Measurements from ENCODE around the gene TBCD.
"Not testable (repeated sequence)": the region's sequence is repeated elsewhere in the genome, so short reads cannot be mapped to it uniquely, and the experiment has no call there.

Gene TBCD

DNA sequence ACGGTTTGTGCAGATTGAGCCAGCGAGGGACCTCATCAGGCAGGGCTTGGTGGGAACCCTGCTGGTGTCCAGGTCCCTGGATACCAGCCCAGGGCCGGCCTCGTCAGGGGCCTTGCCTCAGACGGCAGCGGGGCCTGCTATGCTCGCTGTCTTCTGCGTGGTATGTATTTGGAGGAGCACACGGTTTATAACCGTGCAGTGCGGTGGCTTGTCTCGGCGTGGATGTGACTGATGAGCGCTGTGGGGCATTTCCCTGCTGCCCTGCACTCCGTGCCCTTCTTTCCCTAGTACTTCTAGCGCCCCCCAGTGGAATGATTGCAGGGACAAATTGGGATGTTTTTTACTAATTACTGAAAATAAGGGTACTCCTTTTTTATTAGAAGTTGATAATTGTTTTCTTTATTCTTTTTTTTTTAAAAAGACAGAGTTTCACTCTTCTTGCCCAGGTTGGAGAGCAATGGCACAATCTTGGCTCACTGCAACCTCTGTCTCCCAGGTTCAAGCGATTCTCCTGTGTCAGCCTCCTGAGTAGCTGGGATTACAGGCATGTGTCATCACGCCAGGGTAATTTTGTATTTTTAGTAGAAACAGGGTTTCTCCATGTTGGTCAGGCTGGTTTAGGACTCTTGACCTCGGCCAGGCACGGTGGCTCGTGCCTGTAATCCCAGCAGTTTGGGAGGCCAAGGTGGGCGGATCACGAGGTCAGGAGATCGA is 15.3 kb downstream of the TBCD start:
- no peak for DNase-seq (ENCODE audit: low read depth)

DNA sequence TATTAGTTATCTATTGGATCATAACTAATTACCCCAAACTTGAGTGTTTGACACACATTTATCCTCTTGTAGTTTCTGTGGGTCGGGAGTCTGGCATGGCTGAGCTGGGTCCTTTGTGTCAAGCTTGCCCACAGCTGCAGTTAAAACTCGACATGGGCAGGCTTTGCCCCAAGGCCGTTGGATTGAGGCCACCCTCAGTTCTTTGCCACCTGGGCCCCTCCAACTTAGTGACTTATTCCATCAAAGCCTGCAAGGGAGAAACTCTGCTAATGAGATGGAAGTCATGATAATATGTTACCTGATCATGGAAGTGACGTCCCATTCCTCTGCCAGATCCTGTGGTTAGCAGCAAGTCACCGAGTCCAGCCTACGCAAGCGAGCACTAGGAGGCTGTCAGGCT is 17.2 kb downstream of the TBCD start:
- DNase-seq (ENCODE audit: low read depth): no peak

DNA sequence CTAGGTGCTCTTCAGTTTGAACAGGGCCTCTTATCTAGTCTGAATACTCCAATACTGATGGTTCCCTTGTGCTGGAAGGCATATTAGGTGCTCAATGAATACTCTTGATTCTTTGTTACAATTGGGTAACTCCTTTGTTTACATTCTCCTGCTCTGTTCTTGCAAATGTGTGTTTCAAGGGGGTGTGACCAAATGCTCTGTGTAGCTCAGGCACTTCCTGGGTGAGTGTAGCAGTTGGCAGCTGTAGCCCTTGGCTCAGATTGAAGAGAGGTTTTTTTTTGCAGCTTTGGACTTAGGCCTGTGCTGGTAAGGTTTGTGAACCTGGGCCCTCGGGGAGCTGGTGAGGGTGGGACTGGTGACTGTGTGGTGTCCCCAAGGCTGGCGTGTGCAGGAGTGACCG is 20.2 kb downstream of the TBCD start:
- no peak for DNase-seq (ENCODE audit: low read depth)

DNA sequence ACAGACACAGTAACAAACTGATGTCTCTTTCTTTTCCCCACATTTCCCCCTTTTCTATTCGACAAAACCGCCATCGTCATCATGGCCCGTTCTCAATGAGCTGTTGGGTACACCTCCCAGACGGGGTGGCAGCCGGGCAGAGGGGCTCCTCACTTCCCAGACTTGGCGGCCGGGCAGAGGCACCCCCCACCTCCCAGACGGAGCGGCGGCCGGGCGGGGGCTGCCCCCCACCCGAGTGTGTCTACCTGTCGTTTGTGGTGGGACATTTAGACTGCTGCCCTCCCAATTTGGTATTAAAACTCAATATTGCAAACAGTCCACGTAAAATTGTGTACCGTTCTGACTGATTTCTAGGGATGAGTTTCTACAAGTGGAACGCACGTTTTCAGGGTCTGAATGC is 22.6 kb downstream of the TBCD start:
- DNase-seq (ENCODE audit: low read depth): not testable (repeated sequence)

DNA sequence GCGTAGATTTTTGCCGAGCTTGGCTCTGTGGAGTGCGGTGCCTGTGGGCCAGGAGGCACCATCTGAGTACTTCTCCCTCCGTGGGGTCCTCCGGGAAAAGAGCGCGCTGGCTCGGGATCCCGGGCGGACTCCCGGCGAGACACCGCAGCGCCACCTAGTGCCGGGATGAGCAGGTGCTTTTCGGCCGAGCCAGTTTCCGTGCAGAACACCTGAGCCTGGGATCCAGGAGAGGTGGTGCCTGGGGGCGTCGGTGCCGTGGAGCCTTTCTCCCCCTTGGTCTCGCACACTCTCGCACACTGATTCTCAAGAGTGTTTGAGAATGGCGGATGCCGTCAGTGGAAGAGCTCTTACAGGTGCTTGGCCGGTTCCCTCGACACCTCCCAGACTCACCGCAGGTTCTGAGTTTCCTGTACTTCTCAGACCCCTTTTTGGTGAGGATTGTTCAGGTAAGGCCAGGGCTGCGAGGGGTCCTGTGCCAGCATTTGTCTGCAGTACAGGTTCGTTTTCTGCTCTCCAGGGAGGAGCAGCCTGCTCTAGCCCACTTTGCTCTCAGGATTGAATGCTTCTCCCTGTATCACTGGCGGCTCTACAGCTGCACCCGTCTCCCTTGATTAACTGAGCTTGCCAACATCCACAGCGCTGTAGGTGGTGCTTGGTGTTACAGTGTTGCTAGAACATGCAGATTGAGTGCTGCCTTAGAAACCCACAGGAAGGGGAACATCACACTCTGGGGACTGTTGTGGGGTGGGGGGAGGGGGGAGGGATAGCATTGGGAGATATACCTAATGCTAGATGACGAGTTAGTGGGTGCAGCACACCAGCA is 23.3 kb downstream of the TBCD start:
- DNase-seq (ENCODE audit: low read depth): no peak

DNA sequence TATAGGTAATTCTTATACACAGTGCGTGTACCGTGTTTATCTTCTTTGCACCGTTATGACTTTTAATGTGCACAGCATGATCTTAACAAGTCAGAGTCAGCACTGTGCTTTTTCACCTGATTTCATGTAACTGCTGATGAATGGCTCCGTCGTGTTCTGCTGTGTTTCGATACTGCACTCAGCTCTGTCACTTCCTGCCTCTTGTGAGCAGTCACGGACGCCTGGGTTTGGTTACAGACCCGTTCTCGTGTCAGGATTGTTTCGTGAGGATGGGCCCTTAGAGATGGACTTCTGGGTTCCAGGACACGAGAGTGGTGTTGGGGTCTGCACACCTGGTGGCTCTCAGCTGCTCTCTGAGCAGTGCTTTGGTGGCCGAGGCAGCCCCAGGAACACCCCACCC is 24.6 kb downstream of the TBCD start:
- no peak for DNase-seq (ENCODE audit: low read depth)

DNA sequence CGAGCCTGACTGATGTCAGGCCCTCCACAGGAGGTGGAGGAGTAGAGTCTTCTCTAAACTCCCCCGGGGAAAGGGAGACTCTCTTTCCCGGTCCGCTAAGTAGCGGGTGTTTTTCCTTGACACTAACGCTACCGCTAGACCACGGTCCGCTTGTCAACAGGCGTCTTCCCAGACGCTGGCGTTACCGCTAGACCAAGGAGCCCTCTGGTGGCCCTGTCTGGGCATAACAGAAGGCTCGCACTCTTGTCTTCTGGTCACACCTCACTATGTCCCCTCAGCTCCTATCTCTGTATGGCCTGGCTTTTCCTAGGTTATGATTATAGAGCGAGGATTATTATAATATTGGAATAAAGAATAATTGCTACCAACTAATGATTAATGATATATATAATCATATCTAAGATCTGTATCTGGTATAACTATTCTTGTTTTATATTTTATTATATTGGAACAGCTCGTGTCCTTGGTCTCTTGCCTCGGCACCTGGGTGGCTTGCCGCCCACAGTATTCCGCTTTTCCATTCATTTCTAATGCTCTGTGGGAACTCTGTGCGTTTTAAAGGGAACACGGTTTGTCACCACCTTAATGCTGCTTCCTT is 26.0 kb downstream of the TBCD start:
- not testable (repeated sequence) for DNase-seq (ENCODE audit: low read depth)

DNA sequence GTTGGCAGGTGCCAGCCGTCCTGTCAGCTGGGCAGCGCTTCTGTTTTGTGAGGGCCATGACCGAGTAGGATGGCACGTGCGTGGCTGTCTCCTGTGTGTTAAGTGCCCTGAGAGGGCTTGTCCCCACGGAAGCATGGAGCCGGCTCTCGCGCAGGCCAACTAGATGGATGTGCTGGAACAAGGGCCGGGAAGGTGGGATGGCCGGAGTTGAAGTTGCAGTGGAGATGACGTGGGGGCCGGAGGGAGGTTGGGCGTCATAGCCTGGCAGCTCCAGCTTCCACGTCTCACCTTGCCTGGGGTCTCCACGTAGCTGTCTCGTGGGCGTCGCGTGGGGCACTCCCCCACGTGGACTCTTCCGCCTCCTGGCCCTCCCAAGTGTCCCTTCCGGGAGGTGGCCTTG is 27.7 kb downstream of the TBCD start:
- no peak for DNase-seq (ENCODE audit: low read depth)

DNA sequence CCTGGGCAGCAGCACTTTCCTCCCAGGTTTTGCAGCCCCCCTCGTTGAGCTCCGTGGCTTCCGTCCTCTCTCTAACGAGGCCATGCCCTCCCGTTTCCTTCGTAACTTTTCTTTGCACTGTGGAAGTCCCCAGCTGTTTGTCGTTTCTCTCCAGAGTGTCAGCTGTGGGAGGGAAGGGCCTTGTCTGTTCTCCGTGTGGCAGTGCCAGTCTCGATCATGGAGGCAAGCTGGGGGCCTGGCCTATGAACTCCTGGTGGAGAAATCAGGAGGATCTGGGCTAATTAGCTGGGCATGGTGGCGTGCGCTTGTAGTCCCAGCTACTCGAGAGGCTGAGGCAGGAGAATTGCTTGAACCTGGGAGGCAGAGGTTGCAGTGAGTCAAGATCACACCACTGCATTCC is 28.3 kb downstream of the TBCD start:
- DNase-seq (ENCODE audit: low read depth): no peak

DNA sequence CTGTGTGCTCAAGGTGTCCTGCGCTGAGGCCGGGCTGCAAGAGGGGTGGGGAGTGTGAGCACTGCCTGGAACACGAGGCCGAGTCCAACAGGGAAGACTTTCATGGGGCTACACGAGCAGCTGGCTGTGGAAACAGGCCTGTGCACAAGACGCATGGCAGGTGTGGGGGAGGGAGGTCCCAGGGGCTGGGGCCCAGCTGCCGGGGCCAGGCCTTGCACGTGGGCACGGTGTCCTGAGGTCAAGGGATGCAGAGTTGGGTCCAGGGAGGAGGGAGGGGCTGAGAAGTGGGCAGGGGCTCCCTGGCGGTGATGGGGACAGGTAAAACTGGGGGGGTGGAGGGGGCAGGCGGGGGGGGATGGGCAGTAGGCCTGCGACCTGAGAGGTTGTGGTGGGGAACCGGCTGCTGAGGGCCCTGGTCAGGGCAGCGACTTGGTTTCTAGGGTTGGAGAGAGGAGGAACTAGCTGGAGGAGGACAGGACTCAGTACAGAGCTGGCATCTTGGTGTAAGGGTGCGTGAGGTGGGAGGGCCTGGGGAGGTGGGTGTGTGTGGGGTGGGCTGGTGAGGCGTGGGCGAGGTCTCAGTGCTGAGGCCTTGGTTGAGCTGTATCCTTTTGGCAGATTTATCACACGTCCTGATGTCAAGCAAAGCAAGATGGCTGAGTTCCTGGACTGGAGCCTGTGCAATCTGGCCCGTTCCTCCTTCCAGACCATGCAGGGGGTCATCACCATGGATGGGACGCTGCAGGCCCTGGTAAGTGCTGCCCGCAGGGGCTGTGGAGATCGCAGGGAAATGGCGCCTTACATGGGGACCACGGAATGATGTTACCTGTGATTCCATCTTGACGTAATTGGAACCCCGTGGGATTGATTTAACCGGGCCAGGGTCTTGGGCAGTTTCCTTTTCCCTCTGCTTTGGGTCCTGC is 29.4 kb downstream of the TBCD start:
- DNase-seq (ENCODE audit: low read depth): no peak

DNA sequence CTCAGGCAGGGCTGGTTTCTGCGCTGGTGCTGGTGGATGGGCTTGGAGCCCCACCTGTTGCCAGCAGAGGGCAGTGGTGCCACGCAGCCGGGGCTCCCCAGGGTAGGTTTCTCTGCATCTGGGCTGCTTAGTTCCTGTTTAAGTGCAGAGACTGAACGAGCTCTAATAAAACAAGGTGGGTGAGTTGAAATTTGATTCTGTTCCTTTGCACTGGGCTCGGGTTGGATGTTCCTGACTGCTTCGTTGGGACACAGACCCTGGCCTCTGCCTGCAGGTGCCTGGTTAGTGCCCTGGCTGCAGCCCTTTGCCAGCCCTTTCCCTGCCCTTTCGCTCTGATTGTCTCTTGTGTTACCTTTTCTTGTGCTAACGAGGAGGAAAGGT is 30.0 kb downstream of the TBCD start:
- peak; percentile 75 for DNase-seq (ENCODE audit: low read depth)

DNA sequence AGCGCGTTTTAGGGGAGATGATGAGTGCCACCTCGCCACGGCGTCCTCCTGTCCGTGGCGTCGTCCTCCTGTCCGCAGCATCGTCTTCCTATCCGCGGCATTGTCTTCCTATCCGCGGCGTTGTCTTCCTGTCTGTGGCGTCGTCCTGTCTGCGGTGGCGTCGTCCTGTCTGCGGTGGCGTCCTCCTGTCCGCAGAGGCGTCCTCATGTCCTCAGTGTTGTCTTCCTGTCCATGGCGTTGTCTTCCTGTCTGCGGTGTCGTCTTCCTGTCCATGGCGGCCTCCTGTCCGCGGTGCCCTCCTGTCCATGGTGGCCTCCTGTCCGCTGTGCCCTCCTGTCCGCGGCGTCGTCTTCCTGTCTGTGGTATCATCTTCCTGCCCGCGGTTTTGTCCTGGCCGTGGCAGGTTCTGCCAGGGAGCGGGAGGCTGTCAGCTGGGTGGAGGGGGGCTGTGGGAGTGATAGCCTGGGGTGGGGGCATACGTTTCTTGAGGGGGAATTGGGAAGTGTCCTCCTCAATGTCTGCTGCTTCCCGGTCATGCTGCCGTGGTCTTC is 30.9 kb downstream of the TBCD start:
- DNase-seq (ENCODE audit: low read depth): no peak

DNA sequence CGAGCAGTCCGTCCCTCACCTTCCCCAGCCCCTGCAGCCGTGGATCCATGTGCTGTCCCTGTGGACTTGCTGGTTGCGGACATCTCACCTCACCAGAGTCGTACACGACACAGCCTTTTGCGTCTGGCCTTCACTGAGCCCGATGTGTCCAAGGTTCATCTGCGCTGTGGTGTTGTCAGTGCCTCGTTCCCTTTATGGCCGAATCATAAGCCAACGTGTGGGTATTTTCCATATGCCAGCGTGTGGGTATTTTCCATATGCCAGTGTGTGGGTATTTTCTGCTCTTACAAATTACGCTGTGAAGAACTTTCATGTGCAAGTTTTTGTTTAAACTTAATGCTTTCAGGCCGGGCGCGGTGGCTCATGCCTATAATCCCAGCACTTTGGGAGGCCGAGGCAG is 31.6 kb downstream of the TBCD start:
- DNase-seq (ENCODE audit: low read depth): no peak

DNA sequence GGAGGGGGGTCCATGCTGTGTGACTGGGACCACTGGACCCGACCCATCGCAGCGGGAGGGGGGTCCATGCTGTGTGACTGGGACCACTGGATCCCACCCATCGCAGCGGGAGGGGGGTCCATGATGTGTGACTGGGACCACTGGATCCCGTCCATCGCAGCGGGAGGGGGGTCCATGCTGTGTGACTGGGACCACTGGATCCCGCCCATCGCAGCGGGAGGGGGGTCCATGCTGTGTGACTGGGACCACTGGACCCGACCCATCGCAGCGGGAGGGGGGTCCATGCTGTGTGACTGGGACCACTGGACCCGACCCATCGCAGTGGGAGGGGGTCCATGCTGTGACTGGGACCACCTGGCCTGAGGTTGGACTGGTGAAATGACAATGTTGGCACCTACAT is 33.7 kb downstream of the TBCD start:
- not testable (repeated sequence) for DNase-seq (ENCODE audit: low read depth)

DNA sequence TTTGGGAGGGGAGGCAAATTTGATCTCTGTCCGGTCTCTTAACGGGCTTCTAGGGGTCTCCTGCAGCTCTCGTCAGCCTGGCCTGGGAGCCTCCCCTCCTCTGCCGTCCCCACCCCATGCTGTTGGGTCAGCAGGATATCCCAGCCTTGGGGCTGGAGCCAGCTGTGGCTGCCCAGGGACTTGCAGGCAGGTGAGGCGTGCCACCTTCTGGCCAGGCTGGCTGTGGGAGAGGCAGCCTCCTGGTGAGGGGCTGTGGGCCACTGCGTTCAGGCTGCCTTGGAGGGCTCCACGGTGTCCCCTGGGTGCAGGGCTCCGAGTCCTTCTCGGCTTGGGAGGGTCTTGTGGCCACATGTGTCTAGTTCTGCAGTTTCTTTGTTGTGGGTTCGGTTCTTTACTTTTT is 34.6 kb downstream of the TBCD start:
- DNase-seq (ENCODE audit: low read depth): no peak

DNA sequence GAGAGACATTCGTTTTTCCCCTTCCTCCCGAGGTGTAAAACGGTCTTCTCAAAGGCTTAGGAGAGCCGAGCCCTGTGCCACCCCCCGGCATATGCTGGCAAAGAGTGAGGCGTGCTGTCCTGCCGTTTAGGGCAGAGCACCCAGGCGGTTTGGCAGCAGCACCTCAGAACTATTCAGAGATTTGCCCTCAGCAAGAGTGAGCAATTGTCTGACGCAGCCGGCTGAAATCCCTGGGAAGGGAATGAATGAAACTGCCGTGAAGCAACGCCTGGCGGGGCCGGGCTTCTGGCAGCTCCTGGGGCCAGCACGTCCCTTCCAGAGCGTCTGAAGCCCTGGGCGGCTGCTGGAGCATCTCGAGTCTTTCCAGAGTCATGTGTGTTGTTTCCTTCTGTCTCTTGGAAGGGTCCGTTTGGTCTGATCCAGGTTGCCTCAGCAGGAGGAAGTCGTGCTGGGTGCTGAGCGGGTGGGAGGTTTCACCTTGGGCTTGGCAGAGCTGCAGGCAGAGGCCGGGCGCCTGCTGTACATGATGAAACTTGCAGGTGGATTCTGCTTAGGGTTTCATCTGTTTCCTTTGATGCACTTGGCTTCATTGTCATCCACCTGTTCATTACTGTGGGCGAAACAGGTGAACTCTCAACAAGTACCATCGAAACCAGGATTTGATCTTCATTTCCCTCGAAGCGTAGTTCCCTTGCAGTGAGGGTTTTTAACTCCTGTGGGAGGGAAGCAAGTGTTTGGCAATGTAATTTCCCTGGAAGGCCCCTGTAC is 35.4 kb downstream of the TBCD start:
- DNase-seq (ENCODE audit: low read depth): no peak

DNA sequence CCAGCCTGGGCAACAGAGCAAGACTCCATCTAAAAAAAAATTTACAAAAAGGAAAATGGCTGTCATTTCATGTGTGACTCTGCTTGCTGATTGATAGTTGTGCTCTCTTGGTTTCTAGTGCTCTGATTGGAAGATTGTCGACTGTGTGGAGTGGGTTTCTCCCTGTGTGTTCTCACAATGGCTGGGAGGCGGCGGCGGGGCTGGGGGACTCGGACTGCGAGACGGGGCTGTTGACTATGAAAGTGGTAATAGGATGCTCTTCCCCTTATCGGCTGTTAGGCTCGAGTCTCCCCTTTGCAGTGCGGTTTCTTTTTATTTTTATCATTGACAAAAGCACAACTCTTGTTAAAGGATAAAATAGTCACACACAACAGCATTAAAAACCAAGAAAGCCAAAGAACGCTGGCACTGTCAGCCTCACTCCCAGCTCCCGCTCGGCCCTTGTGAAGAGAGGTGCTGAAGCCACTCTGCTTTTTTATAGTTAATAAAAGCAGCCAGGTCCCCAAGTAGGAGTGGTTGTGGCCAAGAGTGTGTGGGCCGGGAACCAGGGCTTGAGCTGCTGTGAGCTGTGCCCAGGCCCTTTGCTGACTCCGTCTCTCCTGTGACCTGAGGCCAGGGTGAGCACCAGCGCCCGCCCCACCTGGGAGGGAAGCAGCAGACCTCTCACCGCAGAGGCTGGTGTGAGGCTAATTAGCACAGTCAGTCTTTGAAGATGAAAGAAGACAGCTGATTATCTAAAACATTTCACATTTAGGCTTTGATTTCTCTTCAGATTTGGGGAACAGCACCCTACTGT is 36.5 kb downstream of the TBCD start:
- DNase-seq (ENCODE audit: low read depth): no peak

DNA sequence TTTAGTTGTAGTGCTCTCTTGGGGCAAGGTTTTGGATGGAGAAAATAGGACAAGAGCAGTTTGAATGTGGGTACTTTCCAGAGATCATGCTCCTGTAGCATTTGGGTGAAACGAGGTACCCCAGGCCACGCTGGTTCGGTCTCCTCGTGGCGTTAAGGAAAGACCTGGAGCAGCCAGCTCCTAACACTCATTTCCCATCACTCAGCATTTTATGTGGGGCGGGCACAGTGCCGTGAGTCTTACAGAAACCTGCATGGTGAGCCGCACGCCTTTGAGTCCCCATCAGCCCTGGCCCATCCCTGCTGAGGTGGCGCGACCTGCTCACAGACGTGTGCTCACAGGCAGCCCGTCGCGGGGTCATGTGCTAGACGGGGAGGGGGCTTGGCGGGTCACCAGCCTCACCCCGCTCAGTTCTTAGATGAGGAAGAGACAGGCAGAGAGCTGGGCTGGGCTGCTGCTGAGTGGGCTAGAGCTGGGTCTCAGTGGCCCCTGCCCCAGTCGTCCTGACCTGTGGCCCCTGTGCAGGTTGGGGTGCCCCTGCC is 37.3 kb downstream of the TBCD start:
- no peak for DNase-seq (ENCODE audit: low read depth)

DNA sequence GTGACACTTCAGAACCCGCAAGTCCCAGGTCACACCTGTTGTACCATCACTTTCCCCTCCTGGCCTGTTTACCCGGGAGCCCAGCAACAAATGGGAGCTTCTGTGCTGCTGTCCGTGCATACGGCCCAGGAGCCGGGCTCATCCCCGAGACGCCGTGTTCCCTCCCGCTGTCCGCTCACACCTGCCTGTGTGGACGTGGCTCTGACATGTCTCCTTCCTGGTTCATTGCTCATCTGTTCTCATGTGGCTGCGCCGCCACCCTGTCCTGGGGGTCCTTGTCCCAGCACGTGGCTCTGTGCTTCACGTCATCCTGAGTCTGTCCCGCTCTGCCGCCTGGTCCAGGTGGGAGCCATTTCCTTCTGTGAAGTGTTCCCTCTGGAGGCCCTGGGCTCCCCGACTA is 37.9 kb downstream of the TBCD start:
- DNase-seq (ENCODE audit: low read depth): no peak

DNA sequence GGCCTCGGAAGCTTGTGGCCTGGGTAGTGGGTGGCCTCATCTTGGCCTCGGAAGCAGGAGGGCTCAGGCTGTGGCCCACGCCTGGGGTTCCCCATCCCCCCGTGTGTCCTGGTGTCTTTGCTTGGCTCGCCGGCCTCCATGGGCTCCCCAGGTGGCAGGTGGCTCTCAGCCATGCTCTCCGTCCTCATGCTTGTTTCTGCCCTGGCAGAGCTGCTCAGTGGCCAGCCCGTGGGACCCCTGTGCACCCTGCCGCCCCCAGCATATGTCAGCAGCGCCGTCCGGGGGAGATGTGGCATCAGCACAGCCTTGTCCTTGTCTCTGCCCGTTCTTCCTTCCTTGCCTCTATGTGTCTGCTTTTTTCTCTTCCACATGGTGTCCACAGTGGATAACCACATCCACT is 38.5 kb downstream of the TBCD start:
- no peak for DNase-seq (ENCODE audit: low read depth)
